Stimulated activated CD4-positive, alpha-beta T cell treated with anti-CD3 and anti-CD28 coated beads, Interleukin-15, amount 100 ng/mL, for 48 hours (primary cell): Measurements from ENCODE around the gene MTA3.

Experiments used
- DNase-seq, 2 donors: peaks; one replicate each; pipeline ENCODE4 v3.0.0-alpha.2; 2020; ENCODE audit warnings: low read depth in 2 of 2

Gene MTA3

GRCh38 chr2:42804891-42805290 lies 236.5 kb downstream of the MTA3 start:
- DNase-seq, result no peak
